Activated naive CD4-positive, alpha-beta T cell (primary cell): ENCODE data around the gene UQCRH.
A peak's percentile ranks its signal among the peaks of the same experiment; 100 is the strongest.
"Not testable (repeated sequence)": the region's sequence is repeated elsewhere in the genome, so short reads cannot be mapped to it uniquely, and the experiment has no call there.

Source experiments
- DNase-seq, 4 experiments: peaks; one replicate each; lab custom pipeline; 2025; lab: John Stamatoyannopoulos, UW

The UQCRH gene

DNA sequence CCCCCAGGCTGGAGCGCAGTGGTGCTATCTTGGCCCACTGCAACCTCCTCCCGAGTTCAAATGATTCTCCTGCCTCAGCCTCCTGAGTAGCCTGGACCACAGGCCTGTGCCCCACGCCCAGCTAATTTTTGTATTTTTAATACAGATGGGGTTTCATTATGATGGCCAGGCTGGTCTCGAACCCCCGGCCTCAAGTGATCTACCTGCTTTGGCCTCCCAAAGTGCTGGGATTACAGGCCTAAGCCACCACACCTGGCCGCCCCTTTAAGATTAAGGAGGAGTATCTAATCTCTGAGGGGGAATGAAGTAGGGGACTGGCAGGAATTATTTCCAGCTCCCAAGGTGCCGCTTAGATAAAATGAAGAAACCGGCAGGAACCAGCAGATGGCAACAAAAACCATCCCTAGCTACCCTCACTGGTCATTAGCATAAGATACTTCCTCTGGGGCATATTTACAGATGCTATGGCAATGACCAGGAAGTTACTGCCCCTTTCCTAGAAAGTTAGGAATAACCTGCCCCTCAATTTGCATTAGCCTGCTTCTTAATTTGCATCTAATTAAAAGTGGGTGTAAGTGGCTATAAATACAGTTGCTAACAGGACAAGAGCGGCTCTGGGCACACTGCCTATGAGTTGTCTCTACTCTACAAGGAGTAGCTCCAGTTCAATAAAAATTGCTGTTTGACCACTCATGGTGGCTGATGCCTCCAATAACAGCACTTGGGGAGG is 30.0 kb downstream of the UQCRH start:
- DNase-seq: no peak

DNA sequence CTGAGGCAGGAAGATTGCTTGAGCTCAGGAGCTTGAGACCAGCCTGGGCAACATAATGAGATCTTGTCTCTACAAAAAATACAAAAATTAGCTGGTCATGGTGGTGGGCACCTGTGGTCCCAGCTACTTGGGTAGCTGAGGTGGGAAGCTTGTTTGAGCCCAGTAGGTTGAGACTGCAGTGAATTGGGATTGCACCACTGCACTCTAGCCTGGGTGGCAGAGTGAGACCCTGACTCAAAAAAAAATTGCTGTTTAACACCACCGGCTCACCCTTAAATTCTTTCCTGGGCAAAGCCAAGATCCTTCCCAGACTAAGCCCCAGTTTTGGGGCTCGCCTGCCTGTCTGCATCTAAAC is 30.5 kb downstream of the UQCRH start:
- DNase-seq: no peak

GRCh38 chr1:46335081-46335480 is 31.6 kb downstream of the UQCRH start:
- DNase-seq: no peak

- DNase-seq: not testable (repeated sequence)
Observed at GRCh38 chr1:46337409-46337808, 33.9 kb downstream of the UQCRH start.

GRCh38 chr1:46340404-46341221 is 37.1 kb downstream of the UQCRH start, which contains the start of gene NSUN4:
NSUN4 (plus strand) TSS chr1:46340807; CDS start chr1:46340827, 20 bp downstream.
- peak; percentile 52 to 66 (median 62) for DNase-seq

- no peak for DNase-seq
Observed at GRCh38 chr1:46341222-46342083, 38.0 kb downstream of the UQCRH start.

- no peak for DNase-seq
Observed at GRCh38 chr1:46342084-46342656, 38.7 kb downstream of the UQCRH start.

DNA sequence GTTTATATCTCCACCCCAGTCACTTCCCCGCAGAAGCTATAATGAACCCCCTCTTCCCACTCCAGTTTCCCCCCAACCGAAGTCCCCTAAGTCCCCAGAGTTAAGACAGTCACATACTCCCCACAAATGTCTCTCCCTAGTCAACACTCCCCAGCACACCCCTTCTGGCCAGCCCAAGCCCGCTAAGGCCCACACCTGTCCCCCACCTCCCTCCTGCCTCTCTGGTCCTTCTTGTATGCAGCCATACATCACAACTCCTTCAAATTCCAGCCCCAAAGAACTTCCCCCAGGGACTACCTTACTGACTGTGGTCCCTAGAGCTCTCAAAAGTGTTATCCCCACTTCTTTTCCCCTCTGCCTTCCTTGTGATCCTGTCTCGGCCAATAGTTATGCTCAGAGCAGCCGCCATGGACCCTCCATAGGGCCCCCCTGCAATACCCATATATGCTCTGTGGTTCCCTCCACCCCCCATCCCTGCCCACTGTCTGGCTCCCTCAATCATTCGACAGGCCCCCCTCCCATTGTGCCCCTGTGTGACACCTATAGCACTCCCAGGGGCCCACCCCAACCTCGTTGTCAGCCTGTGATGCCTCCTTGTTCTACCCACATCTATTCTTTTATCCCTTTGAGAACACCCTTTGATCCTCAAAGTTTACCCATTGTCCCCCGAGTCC is 39.3 kb downstream of the UQCRH start:
- DNase-seq: no peak

DNA sequence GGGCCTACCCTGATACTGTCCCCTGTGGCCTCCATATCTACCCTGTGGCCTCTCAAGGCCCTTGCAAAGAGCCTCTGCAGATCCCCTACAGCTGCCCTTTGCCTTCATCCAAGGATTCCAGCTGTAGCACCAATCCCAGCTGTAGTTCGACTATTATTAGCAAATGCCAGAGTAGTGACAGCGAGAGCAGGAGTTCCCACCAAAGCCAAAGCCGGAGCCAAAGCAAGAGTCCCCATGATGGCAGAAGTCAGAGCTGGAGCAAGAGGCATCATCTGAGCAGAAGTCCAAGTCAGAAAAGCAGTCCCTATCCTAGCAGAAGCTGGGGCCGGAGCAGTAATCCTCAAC is 39.8 kb downstream of the UQCRH start:
- no peak for DNase-seq

GRCh38 chr1:46343705-46344104 is 40.2 kb downstream of the UQCRH start:
- DNase-seq: no peak

DNA sequence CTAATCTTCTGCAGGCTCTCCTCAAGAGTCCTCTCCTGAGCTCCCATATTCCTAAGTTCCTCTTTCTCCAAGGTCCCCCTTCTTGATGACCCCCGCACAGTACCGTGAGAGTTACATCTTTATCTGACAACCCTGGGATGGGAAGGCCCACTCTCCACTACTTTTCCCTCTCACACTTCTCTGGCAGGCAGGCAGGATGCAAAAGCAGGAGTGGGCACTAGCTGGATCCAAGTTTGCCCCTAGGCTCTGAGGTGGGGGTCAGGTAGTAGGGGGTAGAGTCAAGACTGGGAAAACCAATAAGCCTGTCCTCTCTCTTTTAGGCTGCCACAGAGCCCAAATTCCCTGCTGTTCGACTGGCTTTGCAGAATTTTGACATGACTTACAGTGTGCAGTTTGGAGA is 41.0 kb downstream of the UQCRH start:
- DNase-seq: no peak

- no peak for DNase-seq
Observed at GRCh38 chr1:46345281-46345680, 41.8 kb downstream of the UQCRH start.

- DNase-seq: no peak
Observed at GRCh38 chr1:46352363-46352762, 48.9 kb downstream of the UQCRH start.

GRCh38 chr1:46355920-46356319 is 52.4 kb downstream of the UQCRH start:
- DNase-seq: not testable (repeated sequence)

- no peak for DNase-seq
Observed at GRCh38 chr1:46362158-46362557, 58.7 kb downstream of the UQCRH start.

- no peak for DNase-seq
Observed at GRCh38 chr1:46363121-46363520, 59.6 kb downstream of the UQCRH start.

GRCh38 chr1:46364612-46365011 is 61.1 kb downstream of the UQCRH start:
- no peak for DNase-seq

DNA sequence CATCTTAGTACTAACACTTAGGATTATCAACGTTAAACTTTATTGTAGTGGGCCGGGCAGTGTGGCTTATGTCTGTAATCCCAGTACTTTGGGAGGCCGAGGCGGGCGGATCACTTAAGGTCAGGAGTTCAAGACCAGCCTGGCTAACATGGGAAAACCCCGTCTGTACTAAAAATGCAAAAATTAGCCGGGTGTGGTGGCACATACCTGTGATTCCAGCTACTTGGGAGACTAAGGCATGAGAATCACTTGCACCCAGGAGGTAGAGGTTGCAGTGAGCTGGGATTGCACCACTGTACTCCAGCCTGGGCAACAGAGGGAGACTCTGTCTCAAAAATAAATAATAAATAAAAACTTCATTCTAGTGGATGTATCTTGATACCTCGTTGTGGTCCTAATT is 62.3 kb downstream of the UQCRH start:
- DNase-seq: not testable (repeated sequence)
